Measurements from ENCODE around the gene NAALADL1. TPM values are rescaled to one million over a fixed set of nuclear protein-coding genes. Genes with fewer than 3 reads are reported as not detected.

NAALADL1 gene
- total RNA-seq, 2 experiments from 2014 or later, result 2.7 to 3.9 TPM

- CTCF ChIA-PET (ENCODE audit: unreplicated experiment), result no interaction called here
- POLR2A ChIA-PET, result no interaction called here
- no peak overlapping the region for H2AFZ ChIP-seq (ENCODE audit: low read length)
Observed at GRCh38 chr11:65067446-65067845, 9.1 kb upstream of the NAALADL1 start.

GRCh38 chr11:65066805-65067291 lies 8.5 kb upstream of the NAALADL1 start:
- DNase-seq (ENCODE audit: low spot score), result peak; percentile 20
- H2AFZ ChIP-seq (ENCODE audit: low read length), result no peak overlapping the region
- BruUV-seq (replicated peaks), result no TSS peak
- peak overlapping the region; percentile 33; the same call in 1 of the 2 replicates for H3K4me2 ChIP-seq (ENCODE audit: low read length)
- H3K79me2 ChIP-seq (ENCODE audit: insufficient read depth, low read depth, low read length), result no peaks in the 10 kb centered on the region
- H3K36me3 ChIP-seq (ENCODE audit: insufficient read depth, low read length), result no peaks in the 10 kb centered on the region
- H3K9me2 ChIP-seq (ENCODE audit: insufficient read depth, low read length), result no peaks in the 10 kb centered on the region
- H3K4me3 ChIP-seq (ENCODE audit: low read depth, low read length, poor library complexity, severe bottlenecking), result no peak overlapping the region
- intact Hi-C loops (cut with micrococcal nuclease; ENCODE audit: unreplicated experiment), result no loop called here
- no peak for TF ChIP-seq EZH2phosphoT487 (IDR thresholded peaks at IDR 0.05; ENCODE audit: borderline replicate concordance, low read depth, low read length)
- no peak for TF ChIP-seq CTCF (conservative IDR thresholded peaks at IDR 0.05; ENCODE audit: low read length)
- H3K27ac ChIP-seq (ENCODE audit: low read depth, low read length, poor library complexity, severe bottlenecking), result no peak overlapping the region
- H4K20me1 ChIP-seq (ENCODE audit: insufficient read depth, low read length), result no peaks in the 10 kb centered on the region
- H3K4me1 ChIP-seq (ENCODE audit: insufficient read depth, low read length, poor library complexity, severe bottlenecking), result peaks cover 17% of the 10 kb centered on the region
- ChIA-PET CTCF (ENCODE audit: unreplicated experiment) (no interaction called here), POLR2A (no interaction called here)
- H3K9me3 ChIP-seq (ENCODE audit: low read length), result no peaks in the 10 kb centered on the region

More at GRCh38 chr11:65067446-65067845, 9.1 kb upstream of the NAALADL1 start:
- no peaks in the 10 kb centered on the region for H4K20me1 ChIP-seq (ENCODE audit: insufficient read depth, low read length)
- no peaks in the 10 kb centered on the region for H3K9me3 ChIP-seq (ENCODE audit: low read length)
- H3K36me3 ChIP-seq (ENCODE audit: insufficient read depth, low read length), result no peaks in the 10 kb centered on the region
- no peak overlapping the region for H3K27ac ChIP-seq (ENCODE audit: low read depth, low read length, poor library complexity, severe bottlenecking)
- H3K4me3 ChIP-seq (ENCODE audit: low read depth, low read length, poor library complexity, severe bottlenecking), result no peak overlapping the region
- no peaks in the 10 kb centered on the region for H3K9me2 ChIP-seq (ENCODE audit: insufficient read depth, low read length)
- intact Hi-C loops (cut with micrococcal nuclease; ENCODE audit: unreplicated experiment), result no loop called here
- no TSS peak for BruUV-seq (replicated peaks)
- H3K4me1 ChIP-seq (ENCODE audit: insufficient read depth, low read length, poor library complexity, severe bottlenecking), result peaks cover 23% of the 10 kb centered on the region
- no peak overlapping the region for H3K4me2 ChIP-seq (ENCODE audit: low read length)
- DNase-seq (ENCODE audit: low spot score), result no peak
- H3K79me2 ChIP-seq (ENCODE audit: insufficient read depth, low read depth, low read length), result no peaks in the 10 kb centered on the region
- TF ChIP-seq EZH2phosphoT487 (IDR thresholded peaks at IDR 0.05; ENCODE audit: borderline replicate concordance, low read depth, low read length) (no peak), CTCF (conservative IDR thresholded peaks at IDR 0.05; ENCODE audit: low read length) (no peak)

- Histone ChIP-seq H3K79me2 (ENCODE audit: insufficient read depth, low read depth, low read length) (no peaks in the 10 kb centered on the region), H3K9me3 (ENCODE audit: low read length) (no peaks in the 10 kb centered on the region), H4K20me1 (ENCODE audit: insufficient read depth, low read length) (no peaks in the 10 kb centered on the region), H3K27ac (ENCODE audit: low read depth, low read length, poor library complexity, severe bottlenecking) (no peak overlapping the region), H3K36me3 (ENCODE audit: insufficient read depth, low read length) (no peaks in the 10 kb centered on the region), H3K4me3 (ENCODE audit: low read depth, low read length, poor library complexity, severe bottlenecking) (no peak overlapping the region), H2AFZ (ENCODE audit: low read length) (no peak overlapping the region), H3K4me2 (ENCODE audit: low read length) (0 out of 2 replicates have a peak overlapping the region, but pooled peaks have one; percentile 33), H3K4me1 (ENCODE audit: insufficient read depth, low read length, poor library complexity, severe bottlenecking) (peaks cover 14% of the 10 kb centered on the region), H3K9me2 (ENCODE audit: insufficient read depth, low read length) (no peaks in the 10 kb centered on the region)
- no peak for DNase-seq (ENCODE audit: low spot score)
- ChIA-PET POLR2A (interaction anchor here (0.7 kb wide), 1 partner anchor 49 kb away, joined by 4 read pairs; no protein-coding TSS in a partner anchor), CTCF (ENCODE audit: unreplicated experiment) (no interaction called here)
- BruUV-seq (replicated peaks), result no TSS peak
- intact Hi-C loops (cut with micrococcal nuclease; ENCODE audit: unreplicated experiment), result no loop called here
- TF ChIP-seq CTCF (conservative IDR thresholded peaks at IDR 0.05; ENCODE audit: low read length), result no peak
- no peak for TF ChIP-seq EZH2phosphoT487 (IDR thresholded peaks at IDR 0.05; ENCODE audit: borderline replicate concordance, low read depth, low read length)
Observed at GRCh38 chr11:65066315-65066714, 8.0 kb upstream of the NAALADL1 start.
